HepG2 (cell line): Measurements from ENCODE around the gene DOCK1. TPM values are rescaled to one million over a fixed set of nuclear protein-coding genes. Genes with fewer than 3 reads are reported as not detected.

ENCODE experiments used
- ARID5B ChIP-seq: IDR thresholded peaks from 2 replicates; pipeline ENCODE4 v1.4.0; 2020; ENCODE audit warnings: mild to moderate bottlenecking, missing genetic modification reagents
- ARNTL ChIP-seq: sonication (generic); formaldehyde crosslinking; IDR thresholded peaks from 2 replicates; pipeline ENCODE4 v1.4.0; 2020; ENCODE audit warnings: mild to moderate bottlenecking, missing genetic modification reagents
- ATF4 ChIP-seq, 2 experiments: fragments of 450-650 bp in 1 of 2; sonication (generic) in 1 of 2; formaldehyde crosslinking; IDR thresholded peaks; 2 replicates each; pipeline versions ENCODE4 v1.5.0 to v1.8.0; 2020 to 2022; ENCODE audit warnings: mild to moderate bottlenecking in 1 of 2, missing genetic modification reagents in 1 of 2
- GFI1 ChIP-seq: sonication (generic); formaldehyde crosslinking; IDR thresholded peaks from 2 replicates; pipeline ENCODE4 v1.5.0; 2020; ENCODE audit warnings: missing genetic modification reagents, mild to moderate bottlenecking, borderline replicate concordance
- GLI4 ChIP-seq: sonication (generic); formaldehyde crosslinking; IDR thresholded peaks from 2 replicates; pipeline ENCODE4 v1.5.1; 2020; ENCODE audit warnings: missing genetic modification reagents, mild to moderate bottlenecking, moderate library complexity, borderline replicate concordance
- HNF1A ChIP-seq, 2 experiments: sonication (generic) in 1 of 2; formaldehyde crosslinking in 1 of 2; IDR thresholded peaks; 2 replicates each; pipeline versions ENCODE4 v1.4.0 to v1.6.1; 2016 to 2020; ENCODE audit warnings: borderline replicate concordance in 1 of 2, low read depth in 1 of 2, mild to moderate bottlenecking in 1 of 2, missing genetic modification reagents in 1 of 2
- KLF16 ChIP-seq, 2 experiments: sonication (generic) in 1 of 2; formaldehyde crosslinking in 1 of 2; IDR thresholded peaks; 2 replicates each; pipeline versions ENCODE4 v1.6.1 to v1.8.0; 2016 to 2023; ENCODE audit warnings: missing genetic modification reagents in 2 of 2, missing compliant biosample characterization in 1 of 2
- NR2C2 ChIP-seq: sonication (generic); formaldehyde crosslinking; IDR thresholded peaks from 2 replicates; pipeline ENCODE4 v1.4.0; 2020; ENCODE audit warnings: missing genetic modification reagents, mild to moderate bottlenecking, moderate library complexity, borderline replicate concordance
- NR2F1 ChIP-seq, 2 experiments: fragments of 450-650 bp in 1 of 2; formaldehyde crosslinking in 1 of 2; IDR thresholded peaks; 2 replicates each; pipeline versions ENCODE4 v1.5.0 to v1.6.1; 2016 to 2020; ENCODE audit warnings: mild to moderate bottlenecking in 1 of 2, missing compliant biosample characterization in 1 of 2, missing genetic modification reagents in 1 of 2, moderate library complexity in 1 of 2
- PBX2 ChIP-seq: IDR thresholded peaks from 2 replicates; pipeline ENCODE4 v1.6.1; 2016; ENCODE audit warnings: control low read depth
- PHF21A ChIP-seq: sonication (generic); formaldehyde crosslinking; IDR thresholded peaks from 2 replicates; pipeline ENCODE4 v1.5.0; 2020; ENCODE audit warnings: mild to moderate bottlenecking, missing genetic modification reagents
- RCOR2 ChIP-seq: IDR thresholded peaks from 2 replicates; pipeline ENCODE4 v1.6.1; 2016; ENCODE audit warnings: missing biosample characterization, missing genetic modification reagents
- SAP130 ChIP-seq: IDR thresholded peaks from 2 replicates; pipeline ENCODE4 v1.6.1; 2016; ENCODE audit warnings: low read depth
- TBX2 ChIP-seq: sonication (generic); formaldehyde crosslinking; IDR thresholded peaks from 2 replicates; pipeline ENCODE4 v1.5.0; 2020; ENCODE audit warnings: missing genetic modification reagents, mild to moderate bottlenecking, borderline replicate concordance
- ZMYM4 ChIP-seq: sonication (generic); formaldehyde crosslinking; IDR thresholded peaks from 2 replicates; pipeline ENCODE4 v1.8.1; 2023; ENCODE audit warnings: mild to moderate bottlenecking, missing genetic modification reagents
- ZNF264 ChIP-seq: sonication (generic); formaldehyde crosslinking; IDR thresholded peaks from 2 replicates; pipeline ENCODE4 v1.4.0; 2020; ENCODE audit warnings: missing genetic modification reagents
- ZNF7 ChIP-seq: IDR thresholded peaks from 2 replicates; pipeline ENCODE4 v1.6.1; 2016; ENCODE audit warnings: missing biosample characterization, missing genetic modification reagents
- ZNF749 ChIP-seq: sonication (generic); formaldehyde crosslinking; IDR thresholded peaks from 2 replicates; pipeline ENCODE4 v1.8.0; 2022; ENCODE audit warnings: mild to moderate bottlenecking, missing genetic modification reagents, moderate library complexity, borderline replicate concordance
- polyA plus RNA-seq, 8 experiments: library from polyadenylated mRNA; depleted of rRNA in 3 of 8; stranded (reverse) in 7 of 8; unstranded in 1 of 8; fragments of >200 nt; fragmentation: Illumina TruSeq in 4 of 8; extraction: Trizol in 4 of 8; gene quantifications; 2 replicates each; pipeline versions ENCODE4 v1.2.1 to v1.2.3, GENCODE V29; 2011 to 2016; ENCODE audit warnings: low read depth in 4 of 8, missing spikeins in 1 of 8, mixed read lengths in 1 of 8; ENCODE audit not compliant: insufficient read depth in 1 of 8
- total RNA-seq, 5 experiments: library from RNA; depleted of rRNA; stranded (reverse); fragments of >200 nt; fragmentation: Illumina TruSeq; extraction: Trizol; gene quantifications; 2 replicates each; pipeline ENCODE4 v1.2.3, GENCODE V29; 2016; ENCODE audit warnings: low read depth in 1 of 5

DOCK1 gene
- total and polyA plus RNA-seq, 2 of the 13 experiments (the other 11 are each of a cell fraction or from before 2014, with no cell fraction given): 8.3 to 25.5 TPM

- TF ChIP-seq ARID5B (peak; percentile 86), ZNF264 (CRISPR knock-in tag) (0 out of 2 replicates have a peak, but pooled peaks have one; percentile 23), TBX2 (CRISPR knock-in tag) (peak; percentile 82; the same call in 1 of the 2 replicates), KLF16 (CRISPR knock-in tag; IDR thresholded peaks at IDR 0.05) (peak in 1 of 2 experiments; percentile 19; a peak in 1 of 4 replicates), RCOR2 (CRISPR knock-in tag) (peak; percentile 72), ATF4 (CRISPR knock-in tag; IDR thresholded peaks at IDR 0.05) (peak in 1 of 2 experiments; percentile 57; a peak in 1 of 4 replicates), HNF1A (IDR thresholded peaks at IDR 0.05; ENCODE audit: low read depth) (peak; percentile 54; the same call in 1 of the 2 replicates), HNF1A (CRISPR knock-in tag; IDR thresholded peaks at IDR 0.05; ENCODE audit: borderline replicate concordance) (peak; percentile 71; the same call in 1 of the 2 replicates), NR2F1 (CRISPR knock-in tag; IDR thresholded peaks at IDR 0.05) (peak; percentile 34 to 61; a peak in 3 of 4 replicates), GLI4 (no peak), ARNTL (CRISPR knock-in tag) (peak; percentile 60; the same call in 1 of the 2 replicates), PBX2 (CRISPR knock-in tag) (no peak), SAP130 (CRISPR knock-in tag) (peak; percentile 72), ZMYM4 (CRISPR knock-in tag) (peak; percentile 69), PHF21A (CRISPR knock-in tag) (peak; percentile 73), ZNF7 (no peak), NR2C2 (peak; percentile 38; the same call in 1 of the 2 replicates), ZNF749 (CRISPR knock-in tag) (no peak), GFI1 (CRISPR knock-in tag) (peak; percentile 78; the same call in 1 of the 2 replicates)
Observed at GRCh38 chr10:127279334-127279774, 374.1 kb downstream of the DOCK1 start (continued).
